Spleen (tissue), 11 donors: ENCODE results near the gene ADCY1. TPM values are rescaled to one million over a fixed set of nuclear protein-coding genes. Genes with fewer than 3 reads are reported as not detected.
A peak's percentile ranks its signal among the peaks of the same experiment; 100 is the strongest.

Source experiments
- DNase-seq: peaks from one replicate; pipeline ENCODE4 v3.0.0-alpha.2; 2020
- H3K27ac ChIP-seq, 8 donors: fragments of 200-600 bp; sonication (generic) in 7 of 8; 1 replicate in 4 of 8; 2 replicates in 4 of 8; pipeline versions ENCODE4 v1.5.0 to v1.8.0; 2016 to 2021; ENCODE audit warnings: inconsistent platforms in 4 of 8, mild to moderate bottlenecking in 4 of 8, moderate library complexity in 1 of 8
- H3K27me3 ChIP-seq, 7 donors: fragments of 200-600 bp; sonication (generic) in 6 of 7; replicated peaks in 1 of 7; 1 replicate in 4 of 7; 2 replicates in 3 of 7; pipeline versions ENCODE4 v1.5.0 to v1.8.0; 2016 to 2021; ENCODE audit warnings: inconsistent platforms in 3 of 7, mild to moderate bottlenecking in 1 of 7
- H3K36me3 ChIP-seq, 6 donors: fragments of 200-600 bp; sonication (generic) in 5 of 6; 1 replicate in 4 of 6; 2 replicates in 2 of 6; pipeline versions ENCODE4 v1.5.0 to v1.8.0; 2016 to 2021; ENCODE audit warnings: inconsistent platforms in 2 of 6
- H3K4me1 ChIP-seq, 6 donors: fragments of 200-600 bp; sonication (generic) in 5 of 6; 1 replicate in 3 of 6; 2 replicates in 3 of 6; pipeline versions ENCODE4 v1.5.0 to v1.8.0; 2016 to 2021; ENCODE audit warnings: inconsistent platforms in 3 of 6
- H3K4me3 ChIP-seq, 8 donors: fragments of 200-600 bp; sonication (generic) in 7 of 8; 1 replicate in 4 of 8; 2 replicates in 4 of 8; pipeline versions ENCODE4 v1.5.0 to v1.8.0; 2016 to 2021; ENCODE audit warnings: inconsistent platforms in 4 of 8, mild to moderate bottlenecking in 4 of 8, moderate library complexity in 2 of 8
- H3K9me3 ChIP-seq, 8 donors: fragments of 200-600 bp; sonication (generic) in 7 of 8; 1 replicate in 4 of 8; 2 replicates in 4 of 8; pipeline versions ENCODE4 v1.5.0 to v1.8.0; 2016 to 2021; ENCODE audit warnings: inconsistent platforms in 4 of 8
- POLR2A ChIP-seq, 3 donors: fragments of 450-650 bp; IDR thresholded peaks; one replicate each; pipeline ENCODE4 v1.5.1; 2017; ENCODE audit warnings: antibody characterized with exemption in 3 of 3, mild to moderate bottlenecking in 1 of 3
- POLR2AphosphoS5 ChIP-seq, 3 donors: sonication (generic); formaldehyde crosslinking; IDR thresholded peaks; one replicate each; pipeline ENCODE4 v1.5.1; 2017; ENCODE audit warnings: antibody characterized with exemption in 3 of 3
- WGBS, 5 donors: extraction: QIAGEN DNeasy Blood & Tissue Kit in 3 of 5; methylation state at CpG; one replicate each; pipeline versions ENCODE4 v1.1.5 to v1.1.7; 2013 to 2018; 5-methylcytosine and 5-hydroxymethylcytosine counted together
- intact Hi-C: fragments of 100-400 bp; cut with DNase I; formaldehyde crosslinking; loops from one replicate; pipeline ENCODE4 v1.15.0; 2023; ENCODE audit warnings: low total_unique reads
- polyA plus RNA-seq, 3 donors: library from polyadenylated mRNA; stranded (reverse); fragments of 200-250 nt; gene quantifications; one replicate each; pipeline ENCODE4 v1.2.1, GENCODE V29; 2013
- total RNA-seq, 7 donors: library from RNA; depleted of rRNA in 3 of 7; stranded (reverse); fragments of >200 nt in 3 of 7; fragmentation: NEBNext Ultra II Directional in 4 of 7; extraction: Animal tissue kit (Norgen Biotek cat#: 25700) in 4 of 7; gene quantifications; one replicate each; pipeline versions ENCODE4 v1.1.0 to v1.2.1, GENCODE V29; 2016 to 2021
- TF ChIP-seq, protein P1 (sequence below), 11 experiments: fragments of 200-600 bp in 7 of 11; fragments of 450-650 bp in 4 of 11; sonication (generic) in 4 of 11; IDR thresholded peaks in 8 of 11; conservative IDR thresholded peaks in 3 of 11; 1 replicate in 7 of 11; 2 replicates in 4 of 11; pipeline versions ENCODE4 v1.4.0 to v1.8.0; 2016 to 2021; ENCODE audit warnings: antibody characterized with exemption in 11 of 11, inconsistent platforms in 4 of 11, mild to moderate bottlenecking in 1 of 11
- donor health status: healthy with polysubstance abuse.
- donor health status: DM: no; HTN: no; CAD: no; lungs with moderate emphysema.
- donor health status: DM: no; HTN: no; CAD: no.
- donor health status: Bipolar disorder and iron deficiency.
- donor health status: healthy.
- donor health status: DM: no; HTN: no; CAD: no.
- donor health status: DM: yes; HTN: yes; CAD: no.

ADCY1 gene
- total and polyA plus RNA-seq, 10 donors = 0.05 to 6.6 (median 1.8) TPM

DNA sequence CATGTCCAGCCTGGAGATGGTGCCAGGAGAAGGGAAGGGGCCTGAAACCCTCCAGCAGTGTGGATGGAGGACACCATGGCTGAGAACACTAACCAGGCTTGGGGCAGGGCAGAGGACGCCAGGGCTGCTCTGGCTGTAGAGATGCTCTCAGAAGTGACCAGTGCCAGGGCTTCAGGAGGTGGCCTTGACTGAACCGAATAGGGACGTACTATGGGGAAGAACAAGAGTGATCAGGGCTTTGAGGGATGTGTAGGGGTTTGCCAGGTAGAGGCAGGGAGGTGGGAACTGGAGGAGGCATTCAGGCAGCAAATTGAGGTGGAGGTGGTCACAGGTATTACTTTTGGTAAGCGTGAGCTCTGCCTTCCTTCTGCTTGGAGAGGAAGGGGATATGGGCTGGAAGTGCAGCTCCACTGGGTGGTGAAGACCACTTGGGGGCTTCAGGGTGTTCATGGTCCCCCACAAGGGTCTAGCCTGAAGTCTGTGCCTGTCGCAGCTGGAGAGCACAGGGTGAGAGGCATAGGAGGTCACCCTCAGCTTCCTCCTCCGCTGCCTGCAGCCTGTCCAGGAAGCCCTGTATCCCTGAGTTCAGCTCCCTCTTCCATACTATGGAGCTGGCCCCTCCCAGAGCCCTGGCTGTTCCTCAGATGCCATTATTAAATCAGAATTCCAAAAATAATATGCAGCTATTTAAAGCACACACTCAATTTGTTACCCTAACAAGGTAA is 27.8 kb downstream of the ADCY1 start:
- peak; percentile 45 for DNase-seq

DNA sequence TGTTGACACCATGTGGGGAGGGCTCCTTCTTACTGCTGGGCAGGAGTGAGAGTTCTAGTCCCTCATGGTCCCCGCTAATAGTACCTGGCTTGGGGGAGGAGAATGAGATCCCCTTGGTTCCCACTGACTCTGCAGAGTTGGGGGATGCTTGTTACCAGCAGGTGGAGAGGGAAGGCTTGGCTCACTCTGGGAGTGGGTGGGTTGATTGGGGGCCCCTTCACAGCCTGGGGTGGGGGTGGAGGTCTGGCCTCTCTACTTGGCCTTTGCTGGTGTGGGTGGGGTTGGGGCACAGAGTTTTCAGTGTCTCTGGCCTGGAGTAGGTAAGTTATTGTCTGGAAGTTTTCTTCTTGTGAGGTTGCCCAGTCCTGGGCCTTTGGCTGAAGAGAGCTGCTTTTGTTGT is 31.9 kb downstream of the ADCY1 start:
- intact Hi-C loops = no loop called here
- H3K4me3 ChIP-seq = no peak overlapping the region
- 91 to 100% (median 100%) methylated on average over 1 of the region's 1 CpG for WGBS, 5 donors
- no peaks in the 10 kb centered on the region for H3K36me3 ChIP-seq
- no peak for TF ChIP-seq POLR2AphosphoS5 (IDR thresholded peaks at IDR 0.05)
- TF ChIP-seq, protein P1, sequence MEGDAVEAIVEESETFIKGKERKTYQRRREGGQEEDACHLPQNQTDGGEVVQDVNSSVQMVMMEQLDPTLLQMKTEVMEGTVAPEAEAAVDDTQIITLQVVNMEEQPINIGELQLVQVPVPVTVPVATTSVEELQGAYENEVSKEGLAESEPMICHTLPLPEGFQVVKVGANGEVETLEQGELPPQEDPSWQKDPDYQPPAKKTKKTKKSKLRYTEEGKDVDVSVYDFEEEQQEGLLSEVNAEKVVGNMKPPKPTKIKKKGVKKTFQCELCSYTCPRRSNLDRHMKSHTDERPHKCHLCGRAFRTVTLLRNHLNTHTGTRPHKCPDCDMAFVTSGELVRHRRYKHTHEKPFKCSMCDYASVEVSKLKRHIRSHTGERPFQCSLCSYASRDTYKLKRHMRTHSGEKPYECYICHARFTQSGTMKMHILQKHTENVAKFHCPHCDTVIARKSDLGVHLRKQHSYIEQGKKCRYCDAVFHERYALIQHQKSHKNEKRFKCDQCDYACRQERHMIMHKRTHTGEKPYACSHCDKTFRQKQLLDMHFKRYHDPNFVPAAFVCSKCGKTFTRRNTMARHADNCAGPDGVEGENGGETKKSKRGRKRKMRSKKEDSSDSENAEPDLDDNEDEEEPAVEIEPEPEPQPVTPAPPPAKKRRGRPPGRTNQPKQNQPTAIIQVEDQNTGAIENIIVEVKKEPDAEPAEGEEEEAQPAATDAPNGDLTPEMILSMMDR (IDR thresholded peaks at IDR 0.05 in 8 of 11, conservative IDR thresholded peaks at IDR 0.05 in 3 of 11) = no peak
- TF ChIP-seq POLR2A (IDR thresholded peaks at IDR 0.05) = no peak
- DNase-seq = no peak
- no peak overlapping the region for H3K27ac ChIP-seq
- H3K9me3 ChIP-seq = peaks cover 0 to 23% (median 1%) of the 10 kb centered on the region in 8 donors
- H3K4me1 ChIP-seq = no peaks in the 10 kb centered on the region
- H3K27me3 ChIP-seq = peaks cover 0 to 20% (median 0%) of the 10 kb centered on the region in 7 donors

More for the DNA sequence above, 27.8 kb downstream of the ADCY1 start:
- Histone ChIP-seq H3K4me1 (no peaks in the 10 kb centered on the region), H3K27ac (no peak overlapping the region), H3K9me3 (peaks cover 0 to 19% (median 0%) of the 10 kb centered on the region in 8 donors), H3K36me3 (no peaks in the 10 kb centered on the region), H3K4me3 (no peak overlapping the region), H3K27me3 (no peaks in the 10 kb centered on the region)
- 75 to 86% (median 82%) methylated on average over 6 of the region's 6 CpGs for WGBS, 5 donors
- TF ChIP-seq, protein P1 (IDR thresholded peaks at IDR 0.05 in 8 of 11, conservative IDR thresholded peaks at IDR 0.05 in 3 of 11) = no peak
- no peak for TF ChIP-seq POLR2AphosphoS5 (IDR thresholded peaks at IDR 0.05)
- intact Hi-C loops = no loop called here

DNA sequence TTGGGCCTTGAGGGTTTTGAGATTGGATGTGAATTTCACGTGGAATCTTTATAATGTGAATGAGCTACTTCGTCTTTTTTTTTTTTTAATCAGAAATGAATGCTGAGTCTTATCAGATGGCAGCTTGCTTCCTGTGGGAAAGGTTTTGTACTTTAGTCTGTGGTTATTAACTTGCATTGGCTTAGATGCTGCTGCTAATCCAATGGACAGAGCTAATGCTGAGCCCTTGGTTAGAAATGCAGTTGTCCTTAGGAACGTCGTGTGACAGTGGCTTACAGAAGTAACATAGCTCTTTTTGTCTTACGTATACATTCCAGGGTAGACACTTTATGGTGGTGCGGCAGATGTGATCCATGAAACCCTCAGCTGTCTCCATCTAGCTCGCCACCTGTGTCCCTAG is 32.8 kb downstream of the ADCY1 start:
- Histone ChIP-seq H3K9me3 (peaks cover 0 to 27% (median 2%) of the 10 kb centered on the region in 8 donors), H3K27ac (no peak overlapping the region), H3K4me3 (no peak overlapping the region), H3K27me3 (peaks cover 0 to 20% (median 0%) of the 10 kb centered on the region in 7 donors), H3K36me3 (no peaks in the 10 kb centered on the region), H3K4me1 (no peaks in the 10 kb centered on the region)
- 27 to 50% (median 43%) methylated on average over 7 of the region's 7 CpGs for WGBS, 5 donors
- no peak for DNase-seq
- intact Hi-C loops = no loop called here
- TF ChIP-seq POLR2A (IDR thresholded peaks at IDR 0.05) (no peak), POLR2AphosphoS5 (IDR thresholded peaks at IDR 0.05) (no peak)
- TF ChIP-seq, protein P1 (IDR thresholded peaks at IDR 0.05 in 8 of 11, conservative IDR thresholded peaks at IDR 0.05 in 3 of 11) = no peak

DNA sequence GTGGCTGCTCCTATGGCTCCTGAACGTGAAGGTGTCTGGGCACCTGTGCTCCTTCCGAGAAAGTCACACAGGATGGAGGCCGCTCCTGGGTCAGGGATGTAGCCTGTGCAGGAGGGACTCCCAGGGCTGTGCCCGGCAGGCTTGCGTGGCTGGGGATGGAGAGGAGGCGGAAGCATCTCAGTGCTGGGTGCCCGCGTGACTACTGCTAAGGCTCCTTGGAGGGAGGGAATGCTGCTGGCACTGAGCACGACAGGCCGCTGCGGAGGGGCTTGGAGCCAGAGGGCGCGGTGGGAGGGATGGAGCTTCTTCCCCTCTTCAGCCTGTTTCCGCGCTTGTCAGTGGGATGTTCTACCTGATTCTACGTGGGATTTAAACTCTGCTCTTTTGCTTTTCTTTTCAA is 35.0 kb downstream of the ADCY1 start:
- 89 to 95% (median 93%) methylated on average over 13 to 16 of the region's 16 CpGs for WGBS, 5 donors
- H3K4me1 ChIP-seq = no peaks in the 10 kb centered on the region
- H3K27me3 ChIP-seq = peaks cover 0 to 20% (median 0%) of the 10 kb centered on the region in 7 donors
- H3K4me3 ChIP-seq = no peak overlapping the region
- peaks cover 0 to 49% (median 23%) of the 10 kb centered on the region in 8 donors for H3K9me3 ChIP-seq
- H3K36me3 ChIP-seq = no peaks in the 10 kb centered on the region
- TF ChIP-seq, protein P1 (IDR thresholded peaks at IDR 0.05 in 8 of 11, conservative IDR thresholded peaks at IDR 0.05 in 3 of 11) = no peak
- TF ChIP-seq POLR2A (IDR thresholded peaks at IDR 0.05) (no peak), POLR2AphosphoS5 (IDR thresholded peaks at IDR 0.05) (no peak)
- intact Hi-C loops = no loop called here
- DNase-seq = no peak
- H3K27ac ChIP-seq = no peak overlapping the region
